C4-2B (cell line): ENCODE results near the gene DCLK2.

ENCODE experiments used
- CTCF ChIP-seq: fragments of 450-650 bp; conservative IDR thresholded peaks from 2 replicates; pipeline ENCODE4 v1.5.1; 2017; ENCODE audit warnings: mild to moderate bottlenecking
- ZFX ChIP-seq: fragments of 450-650 bp; IDR thresholded peaks from 2 replicates; pipeline ENCODE4 v1.6.1; 2017

- TF ChIP-seq CTCF (no peak), ZFX (no peak)
Measured at GRCh38 chr4:150140774-150141400, 62.6 kb downstream of the DCLK2 start.
